IPS DF 19.7 (cell line): ENCODE results near the gene MRPL54.
A peak's percentile ranks its signal among the peaks of the same experiment; 100 is the strongest.

Experiments
- DNase-seq: peaks from one replicate; pipeline ENCODE4 v3.0.0-alpha.2; 2013; ENCODE audit warnings: low read depth, low spot score

MRPL54 gene

DNA sequence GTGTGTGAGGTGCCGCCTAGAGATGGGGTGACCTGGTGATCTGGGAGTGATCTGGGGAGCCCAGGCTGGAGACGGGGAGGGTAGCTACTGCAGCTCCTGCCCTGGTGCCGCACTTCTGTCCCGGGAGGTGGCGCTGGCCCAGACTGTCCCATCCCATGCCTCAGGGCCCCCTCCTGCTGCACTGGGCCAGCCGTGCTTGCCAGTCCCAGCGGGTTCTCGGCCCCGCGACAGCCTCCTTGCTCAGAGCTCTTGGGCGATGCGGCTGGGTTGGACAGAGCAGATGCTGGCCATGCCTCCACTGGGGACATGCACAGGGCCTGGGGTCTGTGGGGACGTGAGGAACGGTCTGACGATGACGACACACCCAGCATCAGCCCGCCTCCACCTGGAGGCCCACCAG, 7.0 kb downstream of the MRPL54 start:
- no peak for DNase-seq

DNA sequence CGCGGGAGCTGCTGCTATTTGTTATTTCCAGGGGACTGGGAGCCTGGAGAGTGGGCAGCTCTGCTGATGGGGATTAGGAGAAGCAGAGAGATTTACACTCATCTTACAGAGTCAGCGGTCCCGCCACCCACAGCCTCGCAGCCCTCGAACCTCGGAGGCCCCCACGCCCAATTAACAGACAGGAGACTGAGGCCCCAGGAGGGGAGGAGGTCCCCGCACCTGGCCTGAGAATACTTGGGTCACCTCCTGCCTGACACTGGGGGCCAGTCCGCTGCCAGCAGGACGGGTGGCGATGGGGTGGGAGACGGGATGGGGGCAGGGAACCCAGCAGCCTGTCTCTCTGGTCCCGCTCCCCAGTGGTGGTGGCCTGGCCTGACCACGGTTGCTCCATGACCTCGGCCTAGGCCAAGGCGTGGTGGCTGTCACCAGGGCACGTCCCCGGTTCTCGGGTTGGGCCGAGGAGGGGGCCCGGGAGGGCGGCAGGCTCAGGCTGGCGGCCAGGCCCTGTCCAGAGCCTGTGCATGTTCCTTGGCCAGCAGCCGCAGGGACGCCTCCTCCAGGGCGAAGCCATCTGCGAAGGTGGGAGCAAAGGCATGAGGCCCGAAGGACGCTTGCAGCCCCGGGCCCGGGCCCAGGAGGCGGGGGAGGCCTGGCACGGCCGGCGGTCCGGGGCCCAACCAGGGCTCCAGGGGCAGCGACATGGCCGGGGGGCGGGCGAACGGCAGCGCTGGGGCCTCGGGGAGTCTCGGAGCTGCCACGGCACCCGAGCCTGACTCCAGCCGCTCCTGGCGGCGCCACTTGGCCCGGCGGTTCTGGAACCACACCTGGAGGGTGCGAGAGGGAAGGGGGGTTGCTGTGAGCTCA, 7.9 kb downstream of the MRPL54 start:
- no peak for DNase-seq

DNA sequence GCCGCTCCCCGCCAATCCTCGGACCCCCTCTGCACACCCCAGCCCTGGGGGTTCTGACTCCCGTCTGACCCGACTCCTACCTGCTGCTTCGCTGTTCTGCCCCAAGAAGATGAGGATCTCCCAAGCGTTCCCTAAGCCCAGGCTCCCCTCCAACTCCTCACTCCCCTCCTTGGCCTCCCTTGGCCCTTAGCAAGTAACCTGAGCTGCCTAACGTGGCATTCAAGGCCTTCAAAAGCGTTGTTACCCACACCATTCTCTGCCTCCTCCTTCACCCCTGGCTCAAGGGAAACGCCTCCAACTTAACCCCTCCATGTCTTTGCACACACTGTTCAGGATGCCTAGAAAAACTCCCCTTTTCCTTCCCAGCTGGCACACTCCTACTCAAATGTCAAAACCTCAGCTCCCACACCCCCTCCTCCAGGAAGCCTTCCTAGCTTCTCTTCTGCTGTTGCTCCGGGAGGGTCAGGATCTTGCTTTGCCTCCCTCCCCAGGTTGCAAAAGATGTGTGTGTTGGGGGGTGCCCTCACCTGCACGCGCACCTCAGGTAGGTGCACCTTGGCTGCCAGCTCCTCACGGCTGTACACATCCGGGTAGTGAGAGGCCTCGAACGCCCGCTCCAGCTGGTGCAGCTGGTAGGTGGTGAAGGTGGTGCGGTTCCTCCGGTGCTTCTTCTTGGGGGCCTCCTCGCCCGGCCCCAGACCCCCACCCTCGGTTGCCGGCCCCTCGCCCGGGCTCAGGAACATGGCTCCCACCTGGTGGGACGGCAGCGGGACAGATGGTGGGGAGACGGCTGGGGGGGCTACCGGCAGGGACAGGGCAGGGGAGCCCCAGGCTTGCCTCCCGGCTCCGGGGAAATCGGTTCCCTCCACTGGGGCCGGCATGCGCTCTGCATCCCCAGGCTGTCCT, 8.8 kb downstream of the MRPL54 start:
- peak; percentile 25 for DNase-seq

DNA sequence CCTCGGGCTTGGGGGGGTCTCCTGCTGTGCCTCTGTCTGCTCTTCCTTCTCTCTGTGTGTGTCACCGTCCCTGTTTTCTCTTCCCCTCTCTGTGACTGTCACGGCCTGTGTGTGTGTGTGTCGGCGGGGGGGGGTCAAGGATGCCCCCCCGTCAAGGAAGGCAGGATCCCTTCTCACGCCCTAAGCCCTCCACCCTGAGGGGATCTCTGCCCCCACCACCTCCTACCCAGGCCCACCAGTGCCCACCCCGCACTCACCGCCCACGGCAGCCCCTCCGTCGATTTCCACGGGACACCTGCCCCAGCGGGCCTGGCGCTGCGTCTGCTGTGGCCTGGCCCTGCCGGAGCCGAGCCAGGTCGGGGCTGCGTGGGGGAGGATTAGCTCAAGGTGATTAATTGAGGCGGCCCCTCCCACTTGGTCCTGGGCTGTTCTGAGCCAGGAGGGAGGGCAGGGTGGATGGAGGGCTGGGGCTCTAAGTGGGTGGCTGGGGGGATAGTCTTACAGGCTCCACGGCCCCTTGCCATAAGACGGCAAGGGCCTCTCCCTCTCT, 9.5 kb downstream of the MRPL54 start, which contains the start of gene RAX2:
TSS of gene RAX2 (minus strand) at position 323 of the 550 bp plus-strand sequence. CDS start 486 bp downstream, outside the sequence.
- DNase-seq = no peak

DNA sequence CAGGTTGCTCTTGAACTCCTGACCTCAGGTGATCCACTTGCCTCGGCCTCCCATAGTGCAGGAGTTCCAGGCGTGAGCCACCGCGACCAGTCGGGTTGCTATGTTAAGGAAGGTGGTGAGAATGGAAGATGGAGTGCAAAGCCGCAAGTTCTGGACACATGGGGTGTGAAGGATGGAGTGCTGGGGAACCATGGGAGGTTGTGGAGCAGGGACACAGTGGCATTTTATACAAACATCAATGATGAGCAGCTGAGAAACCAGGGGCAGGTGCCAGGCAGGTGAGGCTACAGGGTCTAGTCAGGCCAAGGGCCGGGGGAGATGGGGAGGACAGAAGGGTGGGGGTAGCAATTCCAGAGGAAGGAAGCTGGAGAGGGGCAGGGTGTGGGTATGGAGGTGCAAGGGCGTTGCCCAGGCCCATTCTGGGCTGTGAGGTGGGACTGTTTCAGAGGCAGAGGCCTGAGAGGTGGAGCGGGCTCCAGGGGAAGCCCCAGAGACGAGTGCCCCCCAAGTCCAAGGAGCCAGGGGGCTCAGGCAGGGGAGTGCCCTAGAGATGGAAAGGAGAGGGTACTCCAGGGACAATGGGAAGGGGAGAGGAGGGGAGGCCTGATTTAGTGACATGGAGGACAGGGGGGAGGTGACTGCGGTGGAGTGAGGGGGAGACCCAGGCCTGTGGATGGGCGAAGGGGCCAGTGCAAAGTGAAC, 11.5 kb downstream of the MRPL54 start:
- DNase-seq = no peak

DNA sequence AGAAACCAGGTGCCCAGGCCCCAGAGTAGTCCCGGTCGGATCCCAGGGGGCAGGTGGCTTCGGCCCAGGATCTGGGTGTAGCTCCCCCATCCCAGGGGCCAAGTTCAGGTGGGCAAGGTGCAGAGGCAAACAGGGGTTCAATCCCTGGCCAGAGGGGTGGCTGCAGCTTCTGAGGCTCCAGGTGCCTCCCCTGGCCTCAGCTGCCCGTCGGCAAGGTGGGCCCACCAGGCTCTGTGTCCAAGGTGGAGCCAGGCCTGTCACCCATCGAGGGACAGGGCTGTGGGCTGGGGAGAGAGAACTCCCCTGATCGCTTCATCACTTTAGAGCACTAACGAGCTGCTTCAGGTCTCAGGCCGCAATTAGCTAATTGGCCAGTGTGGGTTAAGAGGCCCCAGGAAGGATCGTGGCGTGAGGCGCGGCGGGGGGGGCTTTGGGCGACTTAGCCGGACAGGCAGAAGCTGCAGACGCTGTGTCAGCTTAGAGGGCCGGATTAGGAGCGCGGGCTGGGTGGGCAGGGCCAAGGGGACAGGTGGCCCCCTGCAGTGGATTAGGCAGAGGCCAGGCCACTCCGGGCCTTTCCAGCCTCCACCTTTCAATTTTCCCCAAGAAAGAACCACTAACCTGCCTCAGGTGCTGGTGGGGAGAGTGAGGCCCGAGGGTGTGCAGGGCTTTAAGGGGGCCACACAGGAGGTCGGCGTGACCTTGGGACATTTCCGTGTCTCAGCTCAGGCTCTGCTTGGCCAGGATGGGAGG, 12.3 kb downstream of the MRPL54 start:
- DNase-seq = no peak

DNA sequence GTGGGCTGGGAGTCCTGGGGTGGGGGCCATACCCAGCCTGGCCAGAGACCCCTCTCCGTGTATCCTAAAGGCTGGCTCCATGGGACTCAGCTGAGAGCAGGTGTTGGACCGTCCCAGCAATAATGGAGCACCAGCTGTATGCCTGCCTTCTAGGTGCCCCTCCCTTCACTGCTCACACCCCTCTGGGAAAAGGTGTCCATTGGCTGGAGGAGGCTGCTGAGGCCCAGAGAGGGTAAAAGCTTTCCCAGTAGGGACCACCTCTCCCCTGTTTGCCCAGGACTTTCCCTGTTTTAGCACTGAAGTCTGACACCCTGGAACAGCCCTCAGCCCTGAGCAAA, 12.9 kb downstream of the MRPL54 start:
- DNase-seq = no peak

DNA sequence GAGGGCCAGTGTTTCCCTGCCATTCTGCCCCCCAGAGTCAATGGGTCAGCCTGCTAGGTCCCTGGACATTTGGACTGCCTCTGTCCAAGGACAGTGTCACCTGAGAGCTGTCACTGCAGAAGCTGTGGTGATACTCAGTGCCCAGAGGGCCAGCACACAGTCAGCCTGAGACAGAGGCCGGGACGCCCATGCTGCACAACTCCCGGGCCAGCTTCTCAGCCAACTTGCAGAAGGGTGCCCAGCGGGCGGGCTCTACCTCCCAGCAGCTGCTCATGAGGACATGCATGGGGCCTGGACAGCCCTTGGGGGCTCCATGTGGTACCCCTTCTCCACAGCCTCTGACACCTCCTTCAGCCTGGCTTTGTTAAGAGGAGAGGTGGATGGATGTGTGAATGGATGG, 13.3 kb downstream of the MRPL54 start:
- DNase-seq = no peak

DNA sequence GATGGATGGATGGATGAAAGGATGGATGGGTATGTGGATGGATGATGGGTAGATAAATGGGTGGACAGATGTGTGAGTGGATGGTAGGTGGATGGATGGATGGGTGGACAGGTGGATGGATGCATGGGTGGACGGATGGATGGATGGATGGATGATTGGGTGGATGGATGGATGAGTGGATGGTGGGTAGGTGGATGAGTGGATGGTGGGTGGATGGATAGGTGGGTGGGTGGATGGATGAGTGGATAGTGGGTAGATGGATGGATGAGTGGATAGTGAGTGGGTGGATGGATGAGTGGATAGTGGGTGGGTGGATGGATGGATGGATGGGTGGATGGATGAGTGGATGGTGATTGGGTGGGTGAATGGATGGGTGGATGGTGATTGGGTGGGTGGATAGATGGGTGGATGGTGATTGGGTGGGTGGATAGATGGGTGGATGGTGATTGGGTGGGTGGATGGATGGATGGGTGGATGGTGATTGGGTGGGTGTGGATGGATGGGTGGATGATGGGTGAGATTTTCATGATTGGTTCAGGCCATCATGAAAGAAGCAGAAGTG, 14.1 kb downstream of the MRPL54 start:
- DNase-seq = no peak

DNA sequence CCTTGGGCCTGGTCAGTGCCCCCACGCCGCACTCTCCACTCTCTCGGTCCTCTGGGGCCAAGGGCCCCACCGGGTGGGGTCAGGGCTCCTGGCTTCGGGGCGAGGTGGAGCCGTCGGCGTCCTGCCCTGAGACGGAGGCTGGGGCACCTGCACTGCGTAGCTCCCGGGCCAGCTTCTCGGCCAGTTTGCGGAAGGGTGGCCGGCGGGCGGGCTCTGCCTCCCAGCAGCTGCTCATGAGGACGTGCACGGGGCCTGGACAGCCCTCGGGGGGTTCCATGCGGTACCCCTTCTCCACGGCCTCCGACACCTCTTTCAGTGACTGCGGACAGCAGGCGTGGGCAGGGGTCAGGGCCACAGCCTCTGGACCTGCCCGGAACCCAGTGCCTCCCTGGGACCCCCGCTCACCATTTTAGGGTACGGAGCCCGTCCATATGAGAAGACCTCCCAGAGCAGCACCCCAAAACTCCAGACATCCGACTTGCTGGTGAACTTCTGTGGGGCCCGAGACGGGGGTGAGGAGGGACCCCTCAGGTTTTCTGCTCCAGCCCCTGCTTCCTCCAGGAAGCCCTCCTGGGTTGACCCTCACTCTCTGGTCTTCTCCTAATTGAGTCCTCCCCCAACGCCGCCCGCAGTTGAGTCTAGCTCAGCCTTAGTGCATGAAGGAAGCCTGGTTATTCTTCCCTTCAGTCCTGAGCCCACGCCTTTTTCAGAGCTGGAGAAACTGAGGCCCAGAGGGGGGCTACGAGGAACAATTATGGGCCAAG, 15.8 kb downstream of the MRPL54 start:
- DNase-seq = no peak

DNA sequence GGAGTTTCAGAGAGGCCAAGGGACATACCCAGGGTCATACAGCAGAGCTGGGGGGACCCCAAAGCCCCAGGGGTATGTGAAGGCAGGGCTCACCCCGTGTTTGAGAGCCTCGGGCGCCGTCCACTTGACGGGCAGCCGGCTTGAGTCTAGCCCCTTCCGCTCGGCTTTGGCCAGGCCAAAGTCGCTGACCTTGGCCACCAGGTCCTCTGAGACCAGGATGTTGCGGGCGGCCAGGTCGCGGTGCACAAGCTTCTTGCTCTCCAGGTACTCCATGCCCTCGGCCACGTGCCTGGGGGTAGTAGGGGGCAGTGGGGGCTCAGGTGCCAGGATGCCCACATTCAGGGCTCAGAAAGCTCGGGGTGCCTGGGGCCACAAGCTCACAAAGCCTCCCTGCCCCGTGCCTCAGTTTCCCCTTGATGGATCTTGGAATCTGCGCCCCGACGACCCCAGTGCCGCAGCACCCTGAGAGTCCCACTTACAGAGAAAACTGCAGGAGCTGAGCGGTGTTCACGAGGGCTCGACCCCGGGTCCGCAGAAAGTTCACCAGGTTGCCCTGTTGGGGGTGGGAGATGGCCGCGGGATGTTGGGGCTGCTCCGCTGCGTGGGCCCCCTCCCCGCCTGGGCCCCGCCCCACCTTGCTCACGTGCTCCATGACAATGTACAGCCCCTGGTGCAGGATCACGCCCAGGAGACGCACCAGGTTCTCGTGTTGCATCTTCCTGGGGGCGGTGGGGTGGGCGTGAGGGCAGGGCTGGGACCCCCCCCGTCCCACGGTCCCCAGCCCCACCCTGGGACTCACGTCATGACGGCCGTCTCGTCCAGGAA, 16.6 kb downstream of the MRPL54 start:
- no peak for DNase-seq

DNA sequence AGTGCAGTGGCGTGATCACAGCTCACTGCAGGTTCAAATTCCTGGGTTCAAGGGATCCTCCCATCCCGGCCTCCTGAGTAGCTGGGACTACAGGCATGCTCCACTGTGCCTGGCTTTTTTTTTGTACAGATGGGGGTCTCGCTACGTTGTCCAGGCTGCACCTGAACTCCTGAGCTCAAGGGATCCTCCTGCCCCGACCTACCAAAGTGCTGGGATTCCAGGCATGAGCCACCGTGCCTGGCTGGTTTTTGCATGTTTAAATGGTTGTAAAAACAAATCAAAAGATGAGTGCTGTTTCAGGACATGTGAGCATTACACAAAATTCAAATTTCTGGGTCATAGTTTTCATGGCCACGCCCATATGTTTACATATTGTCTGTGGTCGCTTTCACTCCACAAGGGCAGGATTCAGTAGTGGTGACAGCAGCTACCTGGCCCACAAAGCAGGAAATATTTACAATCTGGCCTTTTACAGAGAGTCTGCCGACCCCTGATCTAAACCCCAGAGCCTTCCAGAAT, 18.4 kb downstream of the MRPL54 start:
- DNase-seq = no peak

DNA sequence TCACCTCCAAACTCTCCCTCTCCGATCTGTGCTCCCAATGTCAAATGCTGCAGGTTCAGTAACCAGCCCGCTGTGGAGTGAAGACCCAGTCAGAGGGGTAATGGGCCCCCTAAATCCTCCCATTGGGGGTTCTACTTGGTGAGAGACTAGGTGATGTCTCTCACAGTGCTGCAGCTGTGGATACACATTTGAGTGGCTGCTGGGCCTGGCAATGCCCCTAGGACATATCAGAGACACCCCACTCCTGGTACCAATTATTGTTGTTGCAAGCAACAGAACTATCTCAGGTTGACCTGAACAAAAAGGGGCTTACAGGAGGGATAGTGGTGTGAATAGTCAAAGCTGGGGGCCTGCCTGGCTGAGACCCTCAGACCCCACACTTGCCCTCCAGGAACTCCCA, 19.1 kb downstream of the MRPL54 start:
- no peak for DNase-seq

DNA sequence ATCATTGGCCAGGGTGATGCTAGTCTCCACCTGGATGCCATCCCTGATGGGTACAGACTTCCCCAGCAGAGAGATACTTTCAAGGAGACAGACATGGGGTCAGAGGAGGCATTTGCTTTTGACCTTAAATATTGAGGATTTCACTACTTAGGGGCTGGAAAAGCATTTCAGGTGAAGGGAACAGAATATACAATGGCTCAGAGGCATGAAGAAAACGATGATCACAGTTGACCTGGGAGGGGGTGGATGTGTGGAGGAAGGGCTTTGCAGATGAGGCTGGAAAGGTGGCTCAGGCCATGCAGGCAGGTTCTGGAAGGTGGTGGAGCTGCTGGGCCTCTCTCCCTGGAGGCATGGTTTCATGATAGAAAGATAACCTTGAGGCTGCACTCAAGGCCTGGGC, 19.8 kb downstream of the MRPL54 start:
- no peak for DNase-seq

DNA sequence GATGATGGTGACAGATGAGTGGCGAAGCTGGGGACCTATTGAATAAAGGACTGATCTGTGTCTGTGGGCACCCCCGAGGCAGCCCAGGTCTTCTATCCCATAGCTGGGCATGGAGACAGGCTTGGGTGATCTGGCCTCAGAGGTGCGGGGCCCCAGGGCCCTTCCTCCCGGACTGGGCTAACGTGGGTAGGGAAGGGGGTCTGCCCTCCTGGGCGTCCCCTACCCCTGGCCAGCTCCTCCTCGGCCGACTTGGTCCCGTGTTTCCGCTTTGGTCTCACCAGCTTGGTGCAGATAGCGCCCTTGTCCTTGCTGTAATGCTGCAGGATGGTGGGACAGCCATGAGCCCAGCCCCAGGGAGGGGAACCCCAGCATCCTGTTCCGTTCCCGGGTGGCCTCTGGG, 20.4 kb downstream of the MRPL54 start:
- DNase-seq = no peak

DNA sequence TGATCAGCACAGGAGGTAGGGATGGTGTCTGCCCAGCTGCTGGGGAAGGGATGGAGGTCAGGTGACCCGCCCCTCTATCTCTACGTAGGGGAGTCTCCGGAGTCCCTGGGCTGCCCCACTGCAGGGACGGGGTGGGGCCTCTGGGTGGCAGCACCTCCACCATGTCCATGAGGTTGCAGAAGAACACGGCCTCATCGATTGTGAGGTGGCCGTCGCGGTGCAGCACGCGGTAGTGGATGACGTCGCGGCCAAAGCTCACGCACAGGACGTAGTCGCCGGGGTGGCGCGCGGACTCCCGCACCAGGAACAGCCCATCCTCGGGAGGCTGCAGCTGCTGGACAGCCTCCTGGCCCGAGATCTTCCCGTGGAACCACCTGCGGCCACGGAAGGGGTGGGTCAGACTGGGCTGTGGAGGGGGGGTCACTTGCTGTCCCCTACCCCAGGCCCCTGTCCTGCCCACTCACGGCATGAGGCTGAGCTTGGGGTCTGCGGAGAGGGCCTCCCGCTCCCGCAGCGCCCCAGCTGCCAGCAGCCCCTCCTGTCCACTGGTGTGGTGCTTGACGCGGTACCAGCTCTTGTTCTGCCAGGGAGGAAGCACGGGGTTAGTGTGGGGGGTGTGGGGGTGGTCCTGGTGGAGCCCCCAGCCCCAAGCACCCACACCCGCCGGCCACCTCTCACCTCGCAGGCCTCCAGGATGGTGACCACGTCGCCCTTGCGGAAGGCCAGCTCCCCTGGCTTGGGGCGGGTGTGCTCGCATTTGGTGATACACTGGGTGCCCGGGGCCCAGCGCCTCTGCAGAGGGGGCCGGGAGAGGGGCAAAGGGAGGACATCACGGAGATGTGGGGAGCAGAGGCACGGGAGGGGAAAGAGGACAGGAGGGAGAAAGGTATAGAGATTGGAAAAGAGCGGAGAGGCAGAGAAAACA, 21.4 kb downstream of the MRPL54 start:
- no peak for DNase-seq

DNA sequence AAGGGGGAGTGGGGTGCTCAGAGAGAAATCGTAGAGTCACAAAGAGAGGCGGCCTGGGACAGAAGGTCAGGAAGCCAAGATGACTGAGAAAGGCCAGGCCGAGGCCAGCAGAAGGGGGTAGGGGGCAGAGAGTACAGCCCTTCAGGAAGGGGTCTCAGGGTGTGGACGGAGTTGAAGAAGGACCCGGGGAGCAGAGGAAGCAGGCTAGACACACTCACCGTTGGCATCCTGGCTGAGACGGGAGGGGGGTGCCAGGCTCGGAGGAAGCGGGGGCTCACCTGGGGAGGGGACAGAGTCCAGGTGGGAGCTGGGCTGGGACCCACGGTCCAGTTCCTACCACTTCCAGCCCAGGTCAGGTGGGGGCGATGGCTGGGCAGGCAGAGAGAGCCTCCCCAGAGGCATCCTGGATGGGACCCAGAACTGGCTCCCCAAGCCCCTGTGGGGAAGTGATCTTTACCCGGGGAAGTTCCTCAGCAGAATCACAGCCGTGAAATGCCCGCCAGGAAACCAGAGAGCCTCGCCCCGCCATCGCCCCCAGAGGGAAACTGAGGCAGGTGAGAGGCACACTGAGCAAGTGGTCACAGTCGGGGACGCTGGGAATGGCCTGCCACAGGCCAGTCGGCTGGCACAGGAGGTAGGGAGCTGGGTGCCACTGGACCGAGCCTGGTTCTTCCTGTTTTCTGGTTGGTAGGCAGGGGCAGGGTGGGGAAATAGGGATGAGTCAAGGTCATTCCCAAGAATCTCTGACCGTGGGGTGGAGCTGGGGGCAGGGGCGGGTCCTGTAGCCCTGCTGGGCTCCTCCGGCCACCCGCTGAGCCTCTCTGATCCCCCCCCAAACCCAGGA, 22.3 kb downstream of the MRPL54 start:
- no peak for DNase-seq
